ENCODE data around the gene LNP1. TPM values are rescaled to one million over a fixed set of nuclear protein-coding genes. Genes with fewer than 3 reads are reported as not detected.

Gene LNP1
- total and polyA plus RNA-seq, 10 donors, result 0.52 to 2.6 (median 1.4) TPM

GRCh38 chr3:100416863-100417262 lies 15.5 kb downstream of the LNP1 start:
- no peak overlapping the region for H3K4me3 ChIP-seq
- TF ChIP-seq POLR2AphosphoS5 (IDR thresholded peaks at IDR 0.05) (no peak), CTCF (IDR thresholded peaks at IDR 0.05 in 8 of 11, conservative IDR thresholded peaks at IDR 0.05 in 3 of 11) (no peak), POLR2A (IDR thresholded peaks at IDR 0.05) (no peak)
- peaks cover 0 to 7% (median 0%) of the 10 kb centered on the region in 6 donors for H3K4me1 ChIP-seq
- no peak for DNase-seq
- peaks cover 0 to 4% (median 0%) of the 10 kb centered on the region in 6 donors for H3K36me3 ChIP-seq
- intact Hi-C loops (cut with DNase I; ENCODE audit: low total_unique reads), result no loop called here
- H3K9me3 ChIP-seq, result peaks cover 0 to 5% (median under 1%) of the 10 kb centered on the region in 8 donors
- no peaks in the 10 kb centered on the region for H3K27me3 ChIP-seq (replicated peaks in 1 of 7)
- peak overlapping the region in 2 of 8 donors; percentile 21 to 52 for H3K27ac ChIP-seq
- 81 to 93% (median 88%) methylated on average over 1 of the region's 1 CpG for WGBS, 5 donors

GRCh38 chr3:100419406-100419805 lies 18.1 kb downstream of the LNP1 start:
- Histone ChIP-seq H3K4me3 (no peak overlapping the region), H3K36me3 (no peaks in the 10 kb centered on the region), H3K27ac (no peak overlapping the region), H3K9me3 (no peaks in the 10 kb centered on the region), H3K27me3 (replicated peaks in 1 of 7) (no peaks in the 10 kb centered on the region), H3K4me1 (peaks cover 0 to 7% (median 0%) of the 10 kb centered on the region in 6 donors)
- no peak for DNase-seq
- WGBS, 5 donors, result 83 to 100% (median 91%) methylated on average over 1 of the region's 1 CpG
- intact Hi-C loops (cut with DNase I; ENCODE audit: low total_unique reads), result no loop called here
- TF ChIP-seq POLR2AphosphoS5 (IDR thresholded peaks at IDR 0.05) (no peak), CTCF (IDR thresholded peaks at IDR 0.05 in 8 of 11, conservative IDR thresholded peaks at IDR 0.05 in 3 of 11) (no peak), POLR2A (IDR thresholded peaks at IDR 0.05) (no peak)

GRCh38 chr3:100420885-100421284 lies 19.5 kb downstream of the LNP1 start:
- WGBS, 5 donors, result 70 to 92% (median 86%) methylated on average over 2 of the region's 2 CpGs
- H3K36me3 ChIP-seq, result no peaks in the 10 kb centered on the region
- H3K9me3 ChIP-seq, result no peaks in the 10 kb centered on the region

GRCh38 chr3:100423611-100424010 lies 22.3 kb downstream of the LNP1 start:
- Histone ChIP-seq H3K4me1 (peaks cover 0 to 7% (median 0%) of the 10 kb centered on the region in 6 donors), H3K27ac (no peak overlapping the region), H3K4me3 (no peak overlapping the region), H3K9me3 (no peaks in the 10 kb centered on the region), H3K36me3 (no peaks in the 10 kb centered on the region), H3K27me3 (replicated peaks in 1 of 7) (no peaks in the 10 kb centered on the region)
- 94 to 96% (median 95%) methylated on average over 5 of the region's 5 CpGs for WGBS, 5 donors
- no peak for DNase-seq
- TF ChIP-seq CTCF (IDR thresholded peaks at IDR 0.05 in 8 of 11, conservative IDR thresholded peaks at IDR 0.05 in 3 of 11), result no peak
- no peak for TF ChIP-seq POLR2A (IDR thresholded peaks at IDR 0.05)
- TF ChIP-seq POLR2AphosphoS5 (IDR thresholded peaks at IDR 0.05), result no peak
- intact Hi-C loops (cut with DNase I; ENCODE audit: low total_unique reads), result no loop called here

More at GRCh38 chr3:100420885-100421284, 19.5 kb downstream of the LNP1 start:
- DNase-seq, result no peak
- no peak overlapping the region for H3K27ac ChIP-seq
- peaks cover 0 to 7% (median 0%) of the 10 kb centered on the region in 6 donors for H3K4me1 ChIP-seq
- intact Hi-C loops (cut with DNase I; ENCODE audit: low total_unique reads), result no loop called here
- TF ChIP-seq POLR2A (IDR thresholded peaks at IDR 0.05) (no peak), POLR2AphosphoS5 (IDR thresholded peaks at IDR 0.05) (no peak), CTCF (IDR thresholded peaks at IDR 0.05 in 8 of 11, conservative IDR thresholded peaks at IDR 0.05 in 3 of 11) (no peak)
- H3K27me3 ChIP-seq (replicated peaks in 1 of 7), result no peaks in the 10 kb centered on the region
- no peak overlapping the region for H3K4me3 ChIP-seq

All from spleen (tissue), 11 donors.